Endothelial cell of umbilical vein (primary cell): Measurements from ENCODE around the gene SH2D6. TPM values are rescaled to one million over a fixed set of nuclear protein-coding genes. Genes with fewer than 3 reads are reported as not detected.

Source experiments
- BruUV-seq: library from RNA; stranded (reverse); fragments of 400-500 nt; replicated peaks from 2 replicates; lab custom pipeline; 2021; lab: Mats Ljungman, UMichigan
- CTCF ChIA-PET: fragments of 300-600, 350-600 bp; sonication (Branson Sonifier 250); formaldehyde crosslinking; loops from one replicate; lab custom pipeline; 2021; ENCODE audit warnings: antibody characterized with exemption, inconsistent platforms; lab: Charles Lee
- POLR2A ChIA-PET: fragments of 300-600, 350-600 bp; sonication (Branson Sonifier 250); formaldehyde crosslinking; loops from one replicate; lab custom pipeline; 2021; ENCODE audit warnings: antibody characterized with exemption, inconsistent platforms; lab: Charles Lee
- DNase-seq: peaks from one replicate; pipeline ENCODE4 v3.0.0-alpha.2; 2011; ENCODE audit warnings: low read depth, low spot score
- FAIRE-seq: peaks from 2 replicates; lab custom pipeline; 2011; peaks lifted over from hg19 to GRCh38; lab: Jason Lieb, UNC
- H2AFZ ChIP-seq: 2 replicates; pipeline ENCODE4 v1.6.0; 2012; ENCODE audit warnings: low read depth, low read length, control low read depth, inconsistent platforms
- H3K27ac ChIP-seq: 2 replicates; pipeline ENCODE4 v1.5.1; 2011; ENCODE audit warnings: low read depth, mild to moderate bottlenecking, control low read depth, low read length, moderate library complexity; ENCODE audit not compliant: insufficient read depth
- H3K27me3 ChIP-seq, 2 experiments: 2 replicates each; pipeline versions ENCODE4 v1.6.0 to v1.6.1; 2011; ENCODE audit warnings: low read length in 2 of 2, mixed read lengths in 1 of 2; ENCODE audit not compliant: control insufficient read depth in 2 of 2, insufficient read depth in 2 of 2
- H3K36me3 ChIP-seq, 2 experiments: 2 replicates in 1 of 2; 3 replicates in 1 of 2; pipeline ENCODE4 v1.5.1; 2011; ENCODE audit warnings: low read length in 2 of 2, mild to moderate bottlenecking in 1 of 2, moderate library complexity in 1 of 2; ENCODE audit not compliant: control insufficient read depth in 2 of 2, insufficient read depth in 2 of 2; ENCODE audit errors: extremely low read depth in 1 of 2
- H3K4me1 ChIP-seq: 3 replicates; pipeline ENCODE4 v1.5.1; 2011; ENCODE audit warnings: mild to moderate bottlenecking, low read length; ENCODE audit not compliant: control insufficient read depth, insufficient read depth; ENCODE audit errors: extremely low read depth
- H3K4me2 ChIP-seq: 2 replicates; pipeline ENCODE4 v1.6.1; 2011; ENCODE audit warnings: low read length, control low read depth, mixed read lengths; ENCODE audit not compliant: insufficient read depth
- H3K4me3 ChIP-seq, 3 experiments: fragments of 200-600 bp in 1 of 3; sonication (generic), shearing (Covaris generic) in 1 of 3; replicated peaks in 1 of 3; 2 replicates each; pipeline ENCODE4 v1.5.1; 2011 to 2016; ENCODE audit warnings: control low read depth in 3 of 3, low read length in 3 of 3, mild to moderate bottlenecking in 2 of 3, inconsistent platforms in 1 of 3, low read depth in 1 of 3, moderate library complexity in 1 of 3; ENCODE audit not compliant: insufficient read depth in 1 of 3
- H3K79me2 ChIP-seq: 2 replicates; pipeline ENCODE4 v1.6.0; 2012; ENCODE audit warnings: low read length, inconsistent platforms; ENCODE audit not compliant: control insufficient read depth, insufficient read depth
- H3K9ac ChIP-seq: replicated peaks from 2 replicates; pipeline ENCODE3; 2011; ENCODE audit warnings: low read length, control low read depth; ENCODE audit not compliant: insufficient read depth; ENCODE audit errors: extremely low read depth
- H3K9me1 ChIP-seq: replicated peaks from 3 replicates; pipeline ENCODE4 v1.6.0; 2011; ENCODE audit warnings: mild to moderate bottlenecking, low read length; ENCODE audit not compliant: control insufficient read depth, insufficient read depth; ENCODE audit errors: extremely low read depth
- H3K9me3 ChIP-seq: replicated peaks from 2 replicates; pipeline ENCODE4 v1.5.1; 2012; ENCODE audit warnings: low read length, inconsistent platforms; ENCODE audit not compliant: control insufficient read depth, insufficient read depth
- H4K20me1 ChIP-seq: replicated peaks from 2 replicates; pipeline ENCODE3; 2011; ENCODE audit warnings: mild to moderate bottlenecking, low read length; ENCODE audit not compliant: control insufficient read depth, insufficient read depth; ENCODE audit errors: extremely low read depth
- EZH2 ChIP-seq: IDR thresholded peaks from 2 replicates; pipeline ENCODE4 v1.6.1; 2012; ENCODE audit warnings: borderline replicate concordance, low read depth, mild to moderate bottlenecking, moderate library complexity, low read length, inconsistent platforms; ENCODE audit not compliant: severe bottlenecking
- FOS ChIP-seq: IDR thresholded peaks from 2 replicates; pipeline ENCODE4 v1.6.1; 2011; ENCODE audit warnings: mild to moderate bottlenecking, low read length, moderate library complexity, borderline replicate concordance; ENCODE audit not compliant: insufficient read depth
- GATA2 ChIP-seq: IDR thresholded peaks from 2 replicates; pipeline ENCODE4 v1.7.0; 2011; ENCODE audit warnings: low read depth, mild to moderate bottlenecking, moderate library complexity, mixed read lengths, low read length; ENCODE audit not compliant: insufficient read length, insufficient read depth
- JUN ChIP-seq: IDR thresholded peaks from 2 replicates; pipeline ENCODE4 v1.6.1; 2011; ENCODE audit warnings: borderline replicate concordance, low read depth; ENCODE audit not compliant: insufficient read length, insufficient read depth
- MYC ChIP-seq: IDR thresholded peaks from one replicate; pipeline ENCODE4 v1.6.1; 2011; ENCODE audit warnings: mild to moderate bottlenecking, low read depth, low read length
- POLR2AphosphoS5 ChIP-seq: IDR thresholded peaks from 2 replicates; pipeline ENCODE4 v1.6.1; 2012; ENCODE audit warnings: low read depth, mild to moderate bottlenecking, control low read depth, low read length, moderate library complexity; ENCODE audit not compliant: insufficient read depth
- dilution Hi-C: fragments of 300-500 bp; cut with MboI; formaldehyde crosslinking; loops from one replicate; pipeline ENCODE4 v1.15.0; 2019; ENCODE audit warnings: low sequenced_read_pairs; ENCODE audit not compliant: extremely low pct_ligation_motif_present
- intact Hi-C: fragments of 100-400 bp; cut with micrococcal nuclease; formaldehyde crosslinking; loops from one replicate; pipeline ENCODE4 v1.10.0; 2022
- polyA plus RNA-seq, 4 experiments: library from polyadenylated mRNA; depleted of rRNA in 3 of 4; stranded (reverse) in 3 of 4; unstranded in 1 of 4; fragments of >200 nt; gene quantifications; 2 replicates each; pipeline versions ENCODE4 v1.2.1 to v1.2.3, GENCODE V29; 2011 to 2012; ENCODE audit warnings: missing spikeins in 1 of 4
- total RNA-seq: library from RNA; stranded (reverse); gene quantifications from 2 replicates; pipeline ENCODE4 v1.2.3, GENCODE V29; 2021
- TF ChIP-seq, protein P1 (sequence below): IDR thresholded peaks from 2 replicates; pipeline ENCODE4 v1.6.1; 2011; ENCODE audit not compliant: insufficient read depth, insufficient read length
- TF ChIP-seq, protein P2 (sequence below), 2 donors: IDR thresholded peaks; 1 replicate in 1 of 2; 2 replicates in 1 of 2; pipeline ENCODE4 v1.5.1; 2011; ENCODE audit warnings: low read length in 2 of 2, mild to moderate bottlenecking in 2 of 2, moderate library complexity in 2 of 2, control low read depth in 1 of 2, inconsistent platforms in 1 of 2, low read depth in 1 of 2; ENCODE audit not compliant: insufficient read depth in 1 of 2; ENCODE audit errors: extremely low read depth in 1 of 2

SH2D6 gene
- total and polyA plus RNA-seq, 2 donors (not counting 3 experiments of a cell fraction or from before 2014, with no cell fraction given), result 0.53 TPM; not detected in 1

DNA sequence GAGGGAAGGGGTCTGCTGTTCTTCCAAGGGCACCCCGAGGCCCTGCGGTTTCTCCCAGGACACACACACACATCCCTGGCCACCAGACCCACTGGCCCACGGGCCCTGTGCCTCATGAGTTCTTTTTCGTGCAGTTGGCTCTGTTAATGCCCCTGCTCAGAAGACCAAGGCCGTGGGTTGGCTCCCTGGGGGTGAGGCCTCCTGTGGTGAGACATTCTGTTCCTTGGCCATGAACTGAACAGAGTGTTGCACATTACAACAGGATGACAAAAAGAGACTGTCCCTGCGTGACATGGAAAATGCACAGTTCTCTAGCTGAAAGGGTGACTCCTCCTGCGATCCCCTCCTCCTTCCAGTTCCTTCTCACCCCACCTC, 30.7 kb downstream of the SH2D6 start:
- CTCF ChIA-PET, result no interaction called here
- POLR2A ChIA-PET, result no interaction called here
- Histone ChIP-seq H2AFZ (no peak overlapping the region), H3K9ac (no peak overlapping the region), H3K9me1 (no peaks in the 10 kb centered on the region), H3K79me2 (no peaks in the 10 kb centered on the region), H3K4me3 (no peak overlapping the region), H4K20me1 (no peaks in the 10 kb centered on the region), H3K27ac (no peak overlapping the region), H3K4me1 (no peaks in the 10 kb centered on the region), H3K4me2 (no peak overlapping the region), H3K9me3 (no peaks in the 10 kb centered on the region), H3K27me3 (no peaks in the 10 kb centered on the region), H3K36me3 (no peaks in the 10 kb centered on the region)
- FAIRE-seq (no peak), DNase-seq (no peak)
- TF ChIP-seq FOS (no peak), EZH2 (no peak), MYC (no peak), GATA2 (no peak), JUN (no peak), POLR2AphosphoS5 (no peak)
- TF ChIP-seq, protein P1, sequence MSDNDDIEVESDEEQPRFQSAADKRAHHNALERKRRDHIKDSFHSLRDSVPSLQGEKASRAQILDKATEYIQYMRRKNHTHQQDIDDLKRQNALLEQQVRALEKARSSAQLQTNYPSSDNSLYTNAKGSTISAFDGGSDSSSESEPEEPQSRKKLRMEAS, result no peak
- intact Hi-C loops, result no loop called here
- dilution Hi-C loops, result no loop called here
- no TSS peak for BruUV-seq

DNA sequence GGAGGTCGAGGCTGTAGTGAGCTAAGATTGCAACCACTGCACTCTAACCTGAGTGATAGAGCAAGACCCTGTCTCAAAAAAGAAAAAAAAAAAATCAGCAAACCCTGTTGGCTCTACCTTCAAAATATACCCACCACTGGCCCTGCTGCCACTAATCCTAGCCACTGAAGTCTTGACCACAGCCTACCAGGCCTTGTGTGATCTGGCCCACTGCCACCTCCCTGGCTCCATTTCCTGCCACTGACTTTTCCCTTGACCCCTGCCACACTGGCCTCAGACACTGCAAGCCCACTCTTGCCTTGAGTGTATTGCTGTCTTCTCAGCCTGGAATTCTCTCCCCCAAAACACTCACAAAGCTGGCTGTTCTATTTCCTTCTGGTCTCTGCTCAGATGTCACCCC, 33.7 kb downstream of the SH2D6 start:
- intact Hi-C loops (no loop called here), dilution Hi-C loops (no loop called here)
- Histone ChIP-seq H3K36me3 (no peaks in the 10 kb centered on the region), H3K79me2 (no peaks in the 10 kb centered on the region), H3K9ac (no peak overlapping the region), H3K27me3 (no peaks in the 10 kb centered on the region), H4K20me1 (no peaks in the 10 kb centered on the region), H2AFZ (no peak overlapping the region), H3K27ac (no peak overlapping the region), H3K9me1 (no peaks in the 10 kb centered on the region), H3K4me2 (no peak overlapping the region), H3K9me3 (no peaks in the 10 kb centered on the region), H3K4me3 (no peak overlapping the region), H3K4me1 (no peaks in the 10 kb centered on the region)
- BruUV-seq, result no TSS peak
- ChIA-PET CTCF (no interaction called here), POLR2A (no interaction called here)
- FAIRE-seq, result no peak
- no peak for DNase-seq
- TF ChIP-seq MYC (no peak), FOS (no peak)
- TF ChIP-seq, protein P1, result no peak
- TF ChIP-seq, protein P2, sequence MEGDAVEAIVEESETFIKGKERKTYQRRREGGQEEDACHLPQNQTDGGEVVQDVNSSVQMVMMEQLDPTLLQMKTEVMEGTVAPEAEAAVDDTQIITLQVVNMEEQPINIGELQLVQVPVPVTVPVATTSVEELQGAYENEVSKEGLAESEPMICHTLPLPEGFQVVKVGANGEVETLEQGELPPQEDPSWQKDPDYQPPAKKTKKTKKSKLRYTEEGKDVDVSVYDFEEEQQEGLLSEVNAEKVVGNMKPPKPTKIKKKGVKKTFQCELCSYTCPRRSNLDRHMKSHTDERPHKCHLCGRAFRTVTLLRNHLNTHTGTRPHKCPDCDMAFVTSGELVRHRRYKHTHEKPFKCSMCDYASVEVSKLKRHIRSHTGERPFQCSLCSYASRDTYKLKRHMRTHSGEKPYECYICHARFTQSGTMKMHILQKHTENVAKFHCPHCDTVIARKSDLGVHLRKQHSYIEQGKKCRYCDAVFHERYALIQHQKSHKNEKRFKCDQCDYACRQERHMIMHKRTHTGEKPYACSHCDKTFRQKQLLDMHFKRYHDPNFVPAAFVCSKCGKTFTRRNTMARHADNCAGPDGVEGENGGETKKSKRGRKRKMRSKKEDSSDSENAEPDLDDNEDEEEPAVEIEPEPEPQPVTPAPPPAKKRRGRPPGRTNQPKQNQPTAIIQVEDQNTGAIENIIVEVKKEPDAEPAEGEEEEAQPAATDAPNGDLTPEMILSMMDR (IDR thresholded peaks at IDR 0.05; ENCODE audit: extremely low read depth in 1 of 2, insufficient read depth in 1 of 2, low read depth in 1 of 2, low read length in 2 of 2), result no peak
